Natural killer cell (primary cell): ENCODE results near the gene RHAG. TPM values are rescaled to one million over a fixed set of nuclear protein-coding genes. Genes with fewer than 3 reads are reported as not detected.

Experiments used
- ATAC-seq, 3 donors: fragments of 150-1000 bp in 2 of 3; fragments of 200-7000 bp in 1 of 3; cut with Tn5 transposase; 1 replicate in 1 of 3; 2 replicates in 2 of 3; pipeline ENCODE4 v1.10.0; 2021; ENCODE audit warnings: mild to moderate bottlenecking in 2 of 3, moderate library complexity in 2 of 3
- DNase-seq, 2 donors: peaks; one replicate each; pipeline versions ENCODE4 v3.0.0 to v3.0.0-alpha.2; 2013 to 2021; ENCODE audit warnings: mixed read lengths in 1 of 2
- H3K27ac ChIP-seq: one replicate; pipeline ENCODE4 v1.5.1; 2013; ENCODE audit warnings: mild to moderate bottlenecking, low read length
- H3K27me3 ChIP-seq: one replicate; pipeline ENCODE4 v1.6.1; 2013; ENCODE audit warnings: low read length; ENCODE audit not compliant: control insufficient read depth, insufficient read depth
- H3K36me3 ChIP-seq: one replicate; pipeline ENCODE4 v1.6.1; 2013; ENCODE audit warnings: low read length; ENCODE audit not compliant: control insufficient read depth, insufficient read depth
- H3K4me1 ChIP-seq: one replicate; pipeline ENCODE4 v1.6.1; 2013; ENCODE audit warnings: low read length; ENCODE audit not compliant: control insufficient read depth, insufficient read depth
- H3K4me3 ChIP-seq: one replicate; pipeline ENCODE4 v1.5.1; 2013; ENCODE audit warnings: low read length
- H3K9me3 ChIP-seq: one replicate; pipeline ENCODE4 v1.6.1; 2013; ENCODE audit warnings: low read length; ENCODE audit not compliant: control insufficient read depth, insufficient read depth
- H3K27ac Mint-ChIP-seq, 2 donors: one replicate each; pipeline ENCODE4 v1.8.0; 2022; ENCODE audit warnings: mild to moderate bottlenecking in 2 of 2, mixed read lengths in 2 of 2, moderate library complexity in 1 of 2
- H3K27me3 Mint-ChIP-seq, 2 donors: one replicate each; pipeline ENCODE4 v1.8.0; 2022; ENCODE audit warnings: low read depth in 2 of 2, mixed read lengths in 2 of 2
- H3K36me3 Mint-ChIP-seq: one replicate; pipeline ENCODE4 v1.8.0; 2022; ENCODE audit warnings: mixed read lengths
- H3K4me1 Mint-ChIP-seq, 2 donors: one replicate each; pipeline ENCODE4 v1.8.0; 2022; ENCODE audit warnings: mixed read lengths in 2 of 2
- H3K4me3 Mint-ChIP-seq: one replicate; pipeline ENCODE4 v1.8.0; 2022; ENCODE audit warnings: mild to moderate bottlenecking, moderate library complexity, mixed read lengths
- H3K9me3 Mint-ChIP-seq, 2 donors: one replicate each; pipeline ENCODE4 v1.8.0; 2022; ENCODE audit warnings: mixed read lengths in 2 of 2
- WGBS: methylation state at CpG from one replicate; pipeline ENCODE4 v1.1.7; 2013; ENCODE audit warnings: missing lambda C conversion rate; ENCODE audit not compliant: insufficient coverage; 5-methylcytosine and 5-hydroxymethylcytosine counted together
- intact Hi-C: fragments of 100-400 bp; cut with micrococcal nuclease; formaldehyde crosslinking; loops from one replicate; pipeline ENCODE4 v1.14.2; 2022
- total RNA-seq, 4 donors: library from RNA; stranded (reverse); fragments of 120-200 nt in 1 of 4; gene quantifications; one replicate each; pipeline versions ENCODE4 v1.2.3 to v1.2.4, GENCODE V29; 2013 to 2022
- TF ChIP-seq, protein P1 (sequence below): fragments of 200-600 bp; IDR thresholded peaks from one replicate; pipeline ENCODE4 v1.8.0; 2022; ENCODE audit warnings: antibody characterized with exemption

RHAG gene
- total RNA-seq, 3 donors from 2014 or later (not counting 1 experiment from before 2014, with no cell fraction given): not detected

- DNase-seq (no peak), ATAC-seq (no peak)
- H3K36me3 ChIP-seq: no peaks in the 10 kb centered on the region
- Mint-ChIP-seq H3K4me1 (no peaks in the 10 kb centered on the region), H3K4me3 (no peak overlapping the region), H3K36me3 (no peaks in the 10 kb centered on the region), H3K27me3 (no peaks in the 10 kb centered on the region), H3K27ac (no peak overlapping the region), H3K9me3 (peaks cover 0 to 8% of the 10 kb centered on the region in 2 donors)
- H3K27ac ChIP-seq: no peak overlapping the region
- H3K4me3 ChIP-seq: no peak overlapping the region
- peaks cover 4% of the 10 kb centered on the region for H3K9me3 ChIP-seq
- no peaks in the 10 kb centered on the region for H3K4me1 ChIP-seq
- intact Hi-C loops: no loop called here
- TF ChIP-seq, protein P1, sequence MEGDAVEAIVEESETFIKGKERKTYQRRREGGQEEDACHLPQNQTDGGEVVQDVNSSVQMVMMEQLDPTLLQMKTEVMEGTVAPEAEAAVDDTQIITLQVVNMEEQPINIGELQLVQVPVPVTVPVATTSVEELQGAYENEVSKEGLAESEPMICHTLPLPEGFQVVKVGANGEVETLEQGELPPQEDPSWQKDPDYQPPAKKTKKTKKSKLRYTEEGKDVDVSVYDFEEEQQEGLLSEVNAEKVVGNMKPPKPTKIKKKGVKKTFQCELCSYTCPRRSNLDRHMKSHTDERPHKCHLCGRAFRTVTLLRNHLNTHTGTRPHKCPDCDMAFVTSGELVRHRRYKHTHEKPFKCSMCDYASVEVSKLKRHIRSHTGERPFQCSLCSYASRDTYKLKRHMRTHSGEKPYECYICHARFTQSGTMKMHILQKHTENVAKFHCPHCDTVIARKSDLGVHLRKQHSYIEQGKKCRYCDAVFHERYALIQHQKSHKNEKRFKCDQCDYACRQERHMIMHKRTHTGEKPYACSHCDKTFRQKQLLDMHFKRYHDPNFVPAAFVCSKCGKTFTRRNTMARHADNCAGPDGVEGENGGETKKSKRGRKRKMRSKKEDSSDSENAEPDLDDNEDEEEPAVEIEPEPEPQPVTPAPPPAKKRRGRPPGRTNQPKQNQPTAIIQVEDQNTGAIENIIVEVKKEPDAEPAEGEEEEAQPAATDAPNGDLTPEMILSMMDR: no peak
- 100% methylated on average over 2 of the region's 4 CpGs for WGBS
- H3K27me3 ChIP-seq: no peaks in the 10 kb centered on the region
Measured at GRCh38 chr6:49646942-49647341, 10.3 kb upstream of the RHAG start.

DNA sequence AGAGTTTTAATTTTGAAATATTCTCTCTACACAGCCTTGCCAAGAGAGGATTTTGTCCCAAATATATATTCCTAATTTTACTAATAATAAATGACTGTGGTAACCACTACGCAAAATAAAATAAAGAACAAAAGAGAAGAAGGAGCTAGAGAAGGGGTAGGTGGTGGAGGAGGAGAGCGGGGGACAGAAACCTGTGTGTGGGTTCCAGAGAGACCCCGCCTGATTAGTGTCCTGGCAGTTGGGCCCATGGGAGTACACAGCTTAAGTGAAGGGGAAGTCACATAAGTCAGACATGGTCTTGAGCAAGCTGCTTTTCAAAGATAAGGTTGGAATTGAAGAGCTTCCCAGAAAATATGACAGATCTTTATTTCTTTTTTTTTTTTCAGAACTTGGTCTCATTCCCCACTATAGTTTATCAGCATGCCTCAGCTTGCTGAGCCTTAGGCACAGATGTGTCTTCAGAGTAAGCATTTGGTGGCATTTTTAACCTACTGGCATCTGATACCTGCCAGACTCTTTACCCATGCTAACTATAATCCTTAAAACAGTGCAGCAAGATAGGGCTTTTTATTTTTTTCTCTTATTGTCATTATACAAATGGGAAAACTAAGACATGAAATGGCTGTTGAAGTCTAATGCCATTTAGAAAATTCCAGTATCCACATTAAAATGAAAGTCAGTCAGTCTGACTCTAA lies 9.6 kb upstream of the RHAG start:
- Mint-ChIP-seq H3K9me3 (peaks cover 0 to 2% of the 10 kb centered on the region in 2 donors), H3K4me3 (no peak overlapping the region), H3K4me1 (no peaks in the 10 kb centered on the region), H3K27me3 (no peaks in the 10 kb centered on the region), H3K27ac (no peak overlapping the region), H3K36me3 (no peaks in the 10 kb centered on the region)
- Histone ChIP-seq H3K4me1 (no peaks in the 10 kb centered on the region), H3K9me3 (peaks cover 4% of the 10 kb centered on the region), H3K27me3 (no peaks in the 10 kb centered on the region), H3K4me3 (no peak overlapping the region), H3K27ac (no peak overlapping the region), H3K36me3 (no peaks in the 10 kb centered on the region)
- 64% methylated on average over 2 of the region's 3 CpGs for WGBS
- intact Hi-C loops: no loop called here
- no peak for ATAC-seq
- DNase-seq: no peak
- TF ChIP-seq, protein P1: no peak

- no peak overlapping the region for H3K27ac ChIP-seq
- no peak overlapping the region for H3K4me3 ChIP-seq
Measured at GRCh38 chr6:49645139-49645538, 8.5 kb upstream of the RHAG start.

More at GRCh38 chr6:49645139-49645538, 8.5 kb upstream of the RHAG start:
- no peak overlapping the region for H3K4me3 Mint-ChIP-seq
- no peak for DNase-seq
- H3K9me3 Mint-ChIP-seq: peaks cover 0 to 2% of the 10 kb centered on the region in 2 donors
- no peaks in the 10 kb centered on the region for H3K4me1 ChIP-seq
- TF ChIP-seq, protein P1: no peak
- H3K36me3 Mint-ChIP-seq: no peaks in the 10 kb centered on the region
- H3K9me3 ChIP-seq: peaks cover 4% of the 10 kb centered on the region
- H3K27ac Mint-ChIP-seq: no peak overlapping the region
- intact Hi-C loops: no loop called here
- H3K36me3 ChIP-seq: no peaks in the 10 kb centered on the region
- ATAC-seq: no peak
- H3K4me1 Mint-ChIP-seq: no peaks in the 10 kb centered on the region
- no peaks in the 10 kb centered on the region for H3K27me3 Mint-ChIP-seq
- no peaks in the 10 kb centered on the region for H3K27me3 ChIP-seq
- 63% methylated on average over 2 of the region's 3 CpGs for WGBS
